PC-3 (cell line): ENCODE results near the gene SMIM15. TPM values are rescaled to one million over a fixed set of nuclear protein-coding genes. Genes with fewer than 3 reads are reported as not detected.
A peak's percentile ranks its signal among the peaks of the same experiment; 100 is the strongest.

ENCODE experiments used
- ATAC-seq: fragments of 200-7000 bp; cut with Tn5 transposase; 2 replicates; pipeline ENCODE4 v1.9.1; 2020; ENCODE audit warnings: mild to moderate bottlenecking, moderate library complexity
- BruUV-seq: library from RNA; stranded (reverse); fragments of 400-500 nt; replicated peaks from 2 replicates; lab custom pipeline; 2021; lab: Mats Ljungman, UMichigan
- CTCF ChIA-PET: fragments of 300-600 bp; sonication (Branson Sonifier 250); formaldehyde crosslinking; loops from one replicate; lab custom pipeline; 2022; ENCODE audit warnings: antibody characterized with exemption; lab: Charles Lee
- POLR2A ChIA-PET: fragments of 300-600 bp; sonication (Branson Sonifier 250); formaldehyde crosslinking; loops from one replicate; lab custom pipeline; 2022; ENCODE audit warnings: antibody characterized with exemption; ENCODE audit not compliant: unreplicated experiment; lab: Charles Lee
- DNase-seq: peaks from one replicate; pipeline ENCODE4 v3.0.0-alpha.2; 2015
- H2AFZ ChIP-seq: fragments of 300-600 bp; sonication (generic); 2 replicates; pipeline ENCODE4 v1.6.0; 2016; ENCODE audit warnings: antibody characterized with exemption, low read length
- H3F3A ChIP-seq: fragments of 300-600 bp; sonication (generic); one replicate; pipeline ENCODE4 v1.6.0; 2017; ENCODE audit warnings: antibody characterized with exemption, low read length, control low read depth, mild to moderate bottlenecking; ENCODE audit not compliant: unreplicated experiment
- H3K27ac ChIP-seq: fragments of 300-600 bp; sonication (generic); 2 replicates; pipeline ENCODE4 v1.5.1; 2016; ENCODE audit warnings: mild to moderate bottlenecking, low read length
- H3K27me3 ChIP-seq: fragments of 300-600 bp; sonication (generic); 2 replicates; pipeline ENCODE4 v1.6.1; 2016; ENCODE audit warnings: low read length, mixed read lengths
- H3K36me3 ChIP-seq: fragments of 300-600 bp; sonication (generic); 2 replicates; pipeline ENCODE4 v1.6.1; 2016; ENCODE audit warnings: low read depth, mixed run types, low read length, mixed read lengths
- H3K4me1 ChIP-seq: fragments of 300-600 bp; sonication (generic); 2 replicates; pipeline ENCODE4 v1.5.1; 2016; ENCODE audit warnings: low read length; ENCODE audit not compliant: insufficient read depth
- H3K4me2 ChIP-seq: fragments of 300-600 bp; sonication (generic); 2 replicates; pipeline ENCODE4 v1.6.0; 2016; ENCODE audit warnings: low read length
- H3K4me3 ChIP-seq: fragments of 300-600 bp; sonication (generic); 2 replicates; pipeline ENCODE4 v1.5.1; 2016; ENCODE audit warnings: mild to moderate bottlenecking, low read length, mixed read lengths
- H3K79me2 ChIP-seq: fragments of 300-600 bp; sonication (generic); 2 replicates; pipeline ENCODE4 v1.6.1; 2017; ENCODE audit warnings: low read length, mixed read lengths
- H3K9ac ChIP-seq: fragments of 300-600 bp; sonication (generic); 2 replicates; pipeline ENCODE4 v1.6.0; 2016; ENCODE audit warnings: mild to moderate bottlenecking, low read length
- H3K9me2 ChIP-seq: fragments of 300-600 bp; sonication (generic); replicated peaks from 2 replicates; pipeline ENCODE4 v1.6.1; 2016; ENCODE audit warnings: mixed run types, low read length, mixed read lengths
- H3K9me3 ChIP-seq: fragments of 300-600 bp; sonication (generic); 2 replicates; pipeline ENCODE4 v1.6.1; 2016; ENCODE audit warnings: low read length, mixed read lengths
- H4K20me1 ChIP-seq: fragments of 300-600 bp; sonication (generic); 2 replicates; pipeline ENCODE4 v1.6.1; 2016; ENCODE audit warnings: low read length, mixed read lengths
- CTCF ChIP-seq: fragments of 300-600 bp; sonication (generic); conservative IDR thresholded peaks from 2 replicates; pipeline ENCODE4 v1.5.1; 2017; ENCODE audit warnings: antibody characterized with exemption, low read depth, mild to moderate bottlenecking, low read length
- EZH2 ChIP-seq: fragments of 300-600 bp; sonication (generic); IDR thresholded peaks from one replicate; pipeline ENCODE4 v1.6.1; 2017; ENCODE audit warnings: antibody characterized with exemption, mild to moderate bottlenecking, low read length; ENCODE audit not compliant: unreplicated experiment
- EZH2phosphoT487 ChIP-seq: fragments of 300-600 bp; sonication (generic); IDR thresholded peaks from 2 replicates; pipeline ENCODE4 v1.6.1; 2018; ENCODE audit warnings: mild to moderate bottlenecking, antibody characterized with exemption, low read length, borderline replicate concordance
- intact Hi-C: fragments of 100-400 bp; cut with micrococcal nuclease; formaldehyde crosslinking; loops from 2 replicates; pipeline ENCODE4 v1.9.0; 2023
- total RNA-seq: library from RNA; depleted of rRNA; stranded (reverse); fragments of >200 nt; gene quantifications from 2 replicates; pipeline ENCODE4 v1.2.3, GENCODE V29; 2014

Gene SMIM15
- total RNA-seq, 1 experiment from 2014 or later, result 76.3 TPM

- Histone ChIP-seq H3K27ac (no peak overlapping the region), H2AFZ (no peak overlapping the region), H3F3A (no peaks in the 10 kb centered on the region), H3K79me2 (no peaks in the 10 kb centered on the region), H3K4me1 (no peaks in the 10 kb centered on the region), H3K9ac (no peak overlapping the region), H3K9me3 (no peaks in the 10 kb centered on the region), H3K4me2 (no peak overlapping the region), H3K27me3 (no peaks in the 10 kb centered on the region), H3K36me3 (no peaks in the 10 kb centered on the region), H4K20me1 (no peaks in the 10 kb centered on the region), H3K4me3 (no peak overlapping the region), H3K9me2 (no peaks in the 10 kb centered on the region)
- no TSS peak for BruUV-seq
- ChIA-PET POLR2A (no interaction called here), CTCF (no interaction called here)
- intact Hi-C loops, result no loop called here
- no peak for TF ChIP-seq EZH2
- TF ChIP-seq CTCF, result no peak
- TF ChIP-seq EZH2phosphoT487, result no peak
- DNase-seq (no peak), ATAC-seq (no peak)
These were observed 32.0 kb downstream of the SMIM15 start for GRCh38 chr5:61130289-61130688.

DNA sequence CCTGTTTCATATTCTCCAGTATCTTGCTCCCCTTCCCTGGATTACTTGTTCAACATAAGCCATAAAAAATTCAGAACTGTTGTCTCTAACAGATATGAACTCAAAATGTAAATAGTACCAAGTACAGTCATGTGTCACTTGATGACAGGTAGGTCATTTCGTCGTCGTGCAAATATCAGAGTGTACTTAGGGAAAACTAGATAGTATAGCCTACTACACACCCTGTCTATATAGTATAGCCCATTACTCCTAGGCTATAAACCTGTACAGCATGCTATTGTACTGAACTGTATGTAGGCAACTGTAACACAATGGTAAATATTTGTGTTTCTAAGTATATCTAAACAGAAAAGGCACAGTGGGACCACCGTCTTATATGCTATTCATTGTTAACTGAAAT is 39.1 kb downstream of the SMIM15 start:
- Histone ChIP-seq H3F3A (no peaks in the 10 kb centered on the region), H3K9ac (no peak overlapping the region), H3K79me2 (no peaks in the 10 kb centered on the region), H2AFZ (no peak overlapping the region), H3K27me3 (no peaks in the 10 kb centered on the region), H3K4me1 (peaks cover 5% of the 10 kb centered on the region; the same call in 1 of the 2 replicates), H3K4me2 (no peak overlapping the region), H3K9me3 (no peaks in the 10 kb centered on the region), H3K4me3 (no peak overlapping the region), H3K27ac (no peak overlapping the region), H3K9me2 (no peaks in the 10 kb centered on the region), H3K36me3 (no peaks in the 10 kb centered on the region), H4K20me1 (no peaks in the 10 kb centered on the region)
- POLR2A ChIA-PET, result no interaction called here
- ATAC-seq, result no peak
- no TSS peak for BruUV-seq
- CTCF ChIA-PET, result no interaction called here
- TF ChIP-seq EZH2 (no peak), CTCF (no peak), EZH2phosphoT487 (no peak)
- intact Hi-C loops, result loop anchor here (5.0 kb wide), 1 partner anchor 36 kb away; no protein-coding TSS in a partner anchor
- DNase-seq, result peak; percentile 13

GRCh38 chr5:61120534-61120933 is 41.7 kb downstream of the SMIM15 start:
- Histone ChIP-seq H3K9me2 (no peaks in the 10 kb centered on the region), H3K4me1 (peaks cover 5% of the 10 kb centered on the region; the same call in 1 of the 2 replicates), H3K27me3 (no peaks in the 10 kb centered on the region), H4K20me1 (no peaks in the 10 kb centered on the region), H3K27ac (no peak overlapping the region), H3F3A (no peaks in the 10 kb centered on the region), H3K4me2 (no peak overlapping the region), H3K9me3 (no peaks in the 10 kb centered on the region), H3K79me2 (no peaks in the 10 kb centered on the region), H3K36me3 (no peaks in the 10 kb centered on the region), H2AFZ (no peak overlapping the region), H3K4me3 (no peak overlapping the region), H3K9ac (no peak overlapping the region)
- ChIA-PET POLR2A (no interaction called here), CTCF (no interaction called here)
- TF ChIP-seq CTCF (no peak), EZH2phosphoT487 (no peak), EZH2 (no peak)
- no TSS peak for BruUV-seq
- DNase-seq (peak; percentile 34), ATAC-seq (peak; percentile 58)
- intact Hi-C loops, result loop anchor here (5.0 kb wide), 1 partner anchor 33 kb away; no protein-coding TSS in a partner anchor
